Measurements from ENCODE around the gene SPPL3. TPM values are rescaled to one million over a fixed set of nuclear protein-coding genes. Genes with fewer than 3 reads are reported as not detected.

The SPPL3 gene
- polyA plus RNA-seq, 4 donors, result 8.4 to 57.8 (median 13.7) TPM

- no peak overlapping the region for H3K27ac ChIP-seq (ENCODE audit: low read depth in 1 of 3, low read length in 2 of 3)
- no peaks in the 10 kb centered on the region for H3K9me3 ChIP-seq (ENCODE audit: control insufficient read depth in 2 of 2, insufficient read depth in 1 of 2, low read depth in 1 of 2, low read length in 1 of 2)
- FAIRE-seq, result no peak
- H3K36me3 ChIP-seq (ENCODE audit: control insufficient read depth in 3 of 3, insufficient read depth in 2 of 3, low read depth in 1 of 3, low read length in 3 of 3), result peaks cover 0 to 21% (median 2%) of the 10 kb centered on the region in 3 donors
- DNase-seq, result no peak
- H3K27me3 ChIP-seq (ENCODE audit: control insufficient read depth in 3 of 3, insufficient read depth in 3 of 3, low read length in 3 of 3), result no peaks in the 10 kb centered on the region
- H3K4me3 ChIP-seq (ENCODE audit: low read depth in 1 of 3, low read length in 3 of 3), result no peak overlapping the region
- WGBS, 3 donors, result 94 to 97% (median 94%) methylated on average over 3 of the region's 3 CpGs
- peaks cover 0 to 2% (median 0%) of the 10 kb centered on the region in 3 donors for H3K4me1 ChIP-seq (ENCODE audit: control insufficient read depth in 3 of 3, insufficient read depth in 2 of 3, low read depth in 1 of 3, low read length in 2 of 3)
Observed at GRCh38 chr12:120810021-120810420, 94.1 kb downstream of the SPPL3 start.

- FAIRE-seq, result no peak
Observed at GRCh38 chr12:120804428-120804827, 99.7 kb downstream of the SPPL3 start.

GRCh38 chr12:120801146-120801545 lies 103.0 kb downstream of the SPPL3 start:
- Histone ChIP-seq H3K27me3 (ENCODE audit: control insufficient read depth in 3 of 3, insufficient read depth in 3 of 3, low read length in 3 of 3) (no peaks in the 10 kb centered on the region), H3K27ac (ENCODE audit: low read depth in 1 of 3, low read length in 2 of 3) (no peak overlapping the region), H3K4me1 (ENCODE audit: control insufficient read depth in 3 of 3, insufficient read depth in 2 of 3, low read depth in 1 of 3, low read length in 2 of 3) (peaks cover 3 to 13% (median 12%) of the 10 kb centered on the region in 3 donors), H3K4me3 (ENCODE audit: low read depth in 1 of 3, low read length in 3 of 3) (no peak overlapping the region), H3K9me3 (ENCODE audit: control insufficient read depth in 2 of 2, insufficient read depth in 1 of 2, low read depth in 1 of 2, low read length in 1 of 2) (peaks cover 0 to 5% of the 10 kb centered on the region in 2 donors), H3K36me3 (ENCODE audit: control insufficient read depth in 3 of 3, insufficient read depth in 2 of 3, low read depth in 1 of 3, low read length in 3 of 3) (peaks cover 0 to 1% (median 0%) of the 10 kb centered on the region in 3 donors)
- 85 to 94% (median 92%) methylated on average over 2 of the region's 2 CpGs for WGBS, 3 donors
- no peak for FAIRE-seq
- DNase-seq, result no peak

More at GRCh38 chr12:120804428-120804827, 99.7 kb downstream of the SPPL3 start:
- Histone ChIP-seq H3K9me3 (ENCODE audit: control insufficient read depth in 2 of 2, insufficient read depth in 1 of 2, low read depth in 1 of 2, low read length in 1 of 2) (no peaks in the 10 kb centered on the region), H3K4me3 (ENCODE audit: low read depth in 1 of 3, low read length in 3 of 3) (no peak overlapping the region), H3K4me1 (ENCODE audit: control insufficient read depth in 3 of 3, insufficient read depth in 2 of 3, low read depth in 1 of 3, low read length in 2 of 3) (peaks cover 3 to 13% (median 12%) of the 10 kb centered on the region in 3 donors), H3K36me3 (ENCODE audit: control insufficient read depth in 3 of 3, insufficient read depth in 2 of 3, low read depth in 1 of 3, low read length in 3 of 3) (peaks cover 0 to 18% (median under 1%) of the 10 kb centered on the region in 3 donors), H3K27me3 (ENCODE audit: control insufficient read depth in 3 of 3, insufficient read depth in 3 of 3, low read length in 3 of 3) (no peaks in the 10 kb centered on the region), H3K27ac (ENCODE audit: low read depth in 1 of 3, low read length in 2 of 3) (no peak overlapping the region)
- no peak for DNase-seq

- no peak overlapping the region for H3K4me3 ChIP-seq (ENCODE audit: low read depth in 1 of 3, low read length in 3 of 3)
- FAIRE-seq, result no peak
- DNase-seq, result no peak
- peaks cover 3 to 13% (median 12%) of the 10 kb centered on the region in 3 donors for H3K4me1 ChIP-seq (ENCODE audit: control insufficient read depth in 3 of 3, insufficient read depth in 2 of 3, low read depth in 1 of 3, low read length in 2 of 3)
- peaks cover 0 to 8% of the 10 kb centered on the region in 2 donors for H3K9me3 ChIP-seq (ENCODE audit: control insufficient read depth in 2 of 2, insufficient read depth in 1 of 2, low read depth in 1 of 2, low read length in 1 of 2)
- no peaks in the 10 kb centered on the region for H3K36me3 ChIP-seq (ENCODE audit: control insufficient read depth in 3 of 3, insufficient read depth in 2 of 3, low read depth in 1 of 3, low read length in 3 of 3)
- H3K27ac ChIP-seq (ENCODE audit: low read depth in 1 of 3, low read length in 2 of 3), result no peak overlapping the region
- no peaks in the 10 kb centered on the region for H3K27me3 ChIP-seq (ENCODE audit: control insufficient read depth in 3 of 3, insufficient read depth in 3 of 3, low read length in 3 of 3)
Observed at GRCh38 chr12:120800665-120801064, 103.5 kb downstream of the SPPL3 start.

GRCh38 chr12:120799243-120800045 lies 104.7 kb downstream of the SPPL3 start:
- FAIRE-seq (no peak), DNase-seq (peak; percentile 72 to 73)
- Histone ChIP-seq H3K9me3 (ENCODE audit: control insufficient read depth in 2 of 2, insufficient read depth in 1 of 2, low read depth in 1 of 2, low read length in 1 of 2) (peaks cover 0 to 12% of the 10 kb centered on the region in 2 donors), H3K27ac (ENCODE audit: low read depth in 1 of 3, low read length in 2 of 3) (peak overlapping the region in 1 of 3 donors; percentile 40), H3K4me1 (ENCODE audit: control insufficient read depth in 3 of 3, insufficient read depth in 2 of 3, low read depth in 1 of 3, low read length in 2 of 3) (peaks cover 3 to 13% (median 12%) of the 10 kb centered on the region in 3 donors), H3K27me3 (ENCODE audit: control insufficient read depth in 3 of 3, insufficient read depth in 3 of 3, low read length in 3 of 3) (no peaks in the 10 kb centered on the region), H3K4me3 (ENCODE audit: low read depth in 1 of 3, low read length in 3 of 3) (no peak overlapping the region), H3K36me3 (ENCODE audit: control insufficient read depth in 3 of 3, insufficient read depth in 2 of 3, low read depth in 1 of 3, low read length in 3 of 3) (no peaks in the 10 kb centered on the region)
- 19 to 48% (median 45%) methylated on average over 3 of the region's 3 CpGs for whole genome bisulfite sequencing, 3 donors

- DNase-seq (no peak), FAIRE-seq (no peak)
- no peaks in the 10 kb centered on the region for H3K27me3 ChIP-seq (ENCODE audit: control insufficient read depth in 3 of 3, insufficient read depth in 3 of 3, low read length in 3 of 3)
- 38 to 67% (median 52%) methylated on average over 4 of the region's 4 CpGs for WGBS, 3 donors
- no peaks in the 10 kb centered on the region for H3K36me3 ChIP-seq (ENCODE audit: control insufficient read depth in 3 of 3, insufficient read depth in 2 of 3, low read depth in 1 of 3, low read length in 3 of 3)
- H3K4me1 ChIP-seq (ENCODE audit: control insufficient read depth in 3 of 3, insufficient read depth in 2 of 3, low read depth in 1 of 3, low read length in 2 of 3), result peaks cover 3 to 13% (median 12%) of the 10 kb centered on the region in 3 donors
- H3K4me3 ChIP-seq (ENCODE audit: low read depth in 1 of 3, low read length in 3 of 3), result no peak overlapping the region
- H3K27ac ChIP-seq (ENCODE audit: low read depth in 1 of 3, low read length in 2 of 3), result no peak overlapping the region
- peaks cover 0 to 14% of the 10 kb centered on the region in 2 donors for H3K9me3 ChIP-seq (ENCODE audit: control insufficient read depth in 2 of 2, insufficient read depth in 1 of 2, low read depth in 1 of 2, low read length in 1 of 2)
Observed at GRCh38 chr12:120798696-120799095, 105.5 kb downstream of the SPPL3 start.

GRCh38 chr12:120797677-120798642 lies 106.2 kb downstream of the SPPL3 start:
- H3K27me3 ChIP-seq (ENCODE audit: control insufficient read depth in 3 of 3, insufficient read depth in 3 of 3, low read length in 3 of 3), result no peaks in the 10 kb centered on the region
- peaks cover 0 to 17% of the 10 kb centered on the region in 2 donors for H3K9me3 ChIP-seq (ENCODE audit: control insufficient read depth in 2 of 2, insufficient read depth in 1 of 2, low read depth in 1 of 2, low read length in 1 of 2)
- FAIRE-seq, result no peak
- peaks cover 3 to 13% (median 12%) of the 10 kb centered on the region in 3 donors for H3K4me1 ChIP-seq (ENCODE audit: control insufficient read depth in 3 of 3, insufficient read depth in 2 of 3, low read depth in 1 of 3, low read length in 2 of 3)
- H3K4me3 ChIP-seq (ENCODE audit: low read depth in 1 of 3, low read length in 3 of 3), result no peak overlapping the region
- 75 to 79% (median 79%) methylated on average over 7 of the region's 7 CpGs for WGBS, 3 donors
- DNase-seq, result no peak
- peaks cover 0 to 3% (median 0%) of the 10 kb centered on the region in 3 donors for H3K36me3 ChIP-seq (ENCODE audit: control insufficient read depth in 3 of 3, insufficient read depth in 2 of 3, low read depth in 1 of 3, low read length in 3 of 3)
- H3K27ac ChIP-seq (ENCODE audit: low read depth in 1 of 3, low read length in 2 of 3), result no peak overlapping the region

Data from small intestine (tissue), 7 donors.